Activated T-helper 1 cell treated with anti-CD3 and anti-CD28 coated beads, Interleukin-2, amount 50 U/mL, for 16 hours (primary cell): ENCODE data around the gene POLR3F.
"Not testable (repeated sequence)": the region's sequence is repeated elsewhere in the genome, so short reads cannot be mapped to it uniquely, and the experiment has no call there.

ENCODE experiments used
- DNase-seq, 2 donors: peaks; one replicate each; pipeline ENCODE4 v3.0.0-alpha.2; 2020; ENCODE audit warnings: low read depth in 1 of 2, low spot score in 1 of 2

The POLR3F gene

GRCh38 chr20:18466894-18467730, at the start of gene POLR3F, which contains the start of gene DZANK1:
Gene POLR3F, plus strand, starts transcription at chr20:18467390. Its CDS starts 117 bp downstream, at chr20:18467507.
Gene DZANK1, minus strand, starts transcription at chr20:18467030. Its CDS starts 1,672 bp downstream, at chr20:18465358.
- DNase-seq: peak; percentile 83 to 86

- no peak for DNase-seq
Observed at GRCh38 chr20:18421608-18422007, 45.6 kb upstream of the POLR3F start.

- no peak for DNase-seq
Observed at GRCh38 chr20:18427214-18427613, 40.0 kb upstream of the POLR3F start.

- no peak for DNase-seq
Observed at GRCh38 chr20:18428490-18429173, 38.6 kb upstream of the POLR3F start.

- DNase-seq: no peak
Observed at GRCh38 chr20:18430172-18430826, 36.9 kb upstream of the POLR3F start.

GRCh38 chr20:18431206-18431605, 36.0 kb upstream of the POLR3F start:
- DNase-seq: no peak

- no peak for DNase-seq
Observed at GRCh38 chr20:18436847-18437246, 30.3 kb upstream of the POLR3F start.

- no peak for DNase-seq
Observed at GRCh38 chr20:18440403-18440802, 26.8 kb upstream of the POLR3F start.

- DNase-seq: no peak
Observed at GRCh38 chr20:18443886-18444285, 23.3 kb upstream of the POLR3F start.

- DNase-seq: no peak
Observed at GRCh38 chr20:18456600-18456999, 10.6 kb upstream of the POLR3F start.

GRCh38 chr20:18465536-18466200, 1.5 kb upstream of the POLR3F start:
- no peak for DNase-seq

GRCh38 chr20:18466574-18466893, 656 bp upstream of the POLR3F start:
- DNase-seq: no peak

GRCh38 chr20:18477218-18477617, 10.0 kb downstream of the POLR3F start:
- DNase-seq: no peak

GRCh38 chr20:18477821-18478220, 10.6 kb downstream of the POLR3F start:
- DNase-seq: no peak

GRCh38 chr20:18481596-18481995, 14.4 kb downstream of the POLR3F start:
- DNase-seq: no peak

- no peak for DNase-seq
Observed at GRCh38 chr20:18488301-18488700, 21.1 kb downstream of the POLR3F start.

GRCh38 chr20:18496042-18496441, 28.9 kb downstream of the POLR3F start:
- no peak for DNase-seq

- peak; percentile 42 to 52 for DNase-seq
Observed at GRCh38 chr20:18496740-18497592, 29.8 kb downstream of the POLR3F start, which contains the start of gene RBBP9. Gene RBBP9, minus strand, starts transcription at chr20:18497225. Its CDS starts 58 bp downstream, at chr20:18497167.

GRCh38 chr20:18497603-18498002, 30.4 kb downstream of the POLR3F start:
- DNase-seq: no peak

GRCh38 chr20:18501672-18502071, 34.5 kb downstream of the POLR3F start:
- DNase-seq: not testable (repeated sequence)
